ENCODE data around the gene SH3PXD2B.
"Not testable (repeated sequence)": the region's sequence is repeated elsewhere in the genome, so short reads cannot be mapped to it uniquely, and the experiment has no call there.

Gene SH3PXD2B

GRCh38 chr5:172347496-172348052 lies 106.8 kb downstream of the SH3PXD2B start:
- no peak for DNase-seq (ENCODE audit: extremely low read depth in 1 of 2, low read depth in 1 of 2)

GRCh38 chr5:172345881-172346280 lies 108.4 kb downstream of the SH3PXD2B start:
- DNase-seq (ENCODE audit: extremely low read depth in 1 of 2, low read depth in 1 of 2), result no peak

DNA sequence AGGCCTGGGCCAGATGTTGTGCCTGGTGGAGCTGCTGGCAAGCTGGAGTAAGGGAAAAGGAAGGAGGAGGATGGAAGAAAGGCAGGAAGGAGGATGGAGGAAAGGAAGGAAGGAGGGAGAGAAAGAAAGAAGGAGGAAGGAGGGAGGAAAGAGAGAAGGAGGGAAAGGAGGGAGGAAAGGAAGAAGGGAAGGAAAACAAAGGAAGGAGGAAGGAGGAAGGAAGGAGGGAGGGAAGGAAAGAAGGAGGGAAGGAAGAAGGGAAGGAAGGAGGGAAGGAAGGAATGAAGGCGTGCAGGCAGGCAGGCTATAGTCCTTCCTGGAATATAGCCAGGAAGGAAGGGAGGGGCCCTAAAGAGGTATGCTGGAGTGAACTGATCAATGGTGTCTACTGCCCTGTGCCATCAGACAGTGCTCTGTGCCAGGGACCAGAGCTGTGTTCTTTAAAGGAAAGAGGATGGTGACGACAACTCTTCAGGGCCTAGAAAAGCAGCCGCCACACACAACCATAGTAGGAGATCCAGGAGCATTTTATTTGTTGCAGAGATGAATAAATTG lies 109.4 kb downstream of the SH3PXD2B start:
- no peak for DNase-seq (ENCODE audit: extremely low read depth in 1 of 2, low read depth in 1 of 2)

- no peak for DNase-seq (ENCODE audit: extremely low read depth in 1 of 2, low read depth in 1 of 2)
These were observed 110.6 kb downstream of the SH3PXD2B start for GRCh38 chr5:172343741-172344140.

GRCh38 chr5:172342918-172343317 lies 111.4 kb downstream of the SH3PXD2B start:
- no peak for DNase-seq (ENCODE audit: extremely low read depth in 1 of 2, low read depth in 1 of 2)

GRCh38 chr5:172339264-172340180 lies 114.8 kb downstream of the SH3PXD2B start:
- no peak for DNase-seq (ENCODE audit: extremely low read depth in 1 of 2, low read depth in 1 of 2)

GRCh38 chr5:172336676-172337285 lies 117.5 kb downstream of the SH3PXD2B start:
- no peak for DNase-seq (ENCODE audit: extremely low read depth in 1 of 2, low read depth in 1 of 2)

GRCh38 chr5:172336264-172336663 lies 118.1 kb downstream of the SH3PXD2B start:
- no peak for DNase-seq (ENCODE audit: extremely low read depth in 1 of 2, low read depth in 1 of 2)

DNA sequence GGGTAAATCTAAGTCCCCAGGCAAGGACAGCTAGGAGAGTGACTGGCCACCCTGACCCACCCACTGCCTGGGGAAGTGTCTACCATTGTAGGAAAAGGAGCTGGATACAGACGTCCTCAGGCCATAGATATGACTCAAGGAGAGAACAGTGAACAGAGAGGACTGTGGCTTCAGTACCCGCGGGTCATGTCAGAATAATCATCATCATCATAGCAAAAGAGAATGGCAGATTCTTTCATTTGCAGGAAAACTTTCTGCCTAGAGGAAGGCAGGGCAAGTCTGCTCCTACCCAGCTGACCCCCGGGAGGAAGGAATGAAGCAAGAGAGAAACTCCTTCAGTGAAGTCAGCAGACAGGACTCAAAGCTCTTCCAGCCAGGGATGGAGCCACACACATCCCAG lies 118.6 kb downstream of the SH3PXD2B start:
- no peak for DNase-seq (ENCODE audit: extremely low read depth in 1 of 2, low read depth in 1 of 2)

DNA sequence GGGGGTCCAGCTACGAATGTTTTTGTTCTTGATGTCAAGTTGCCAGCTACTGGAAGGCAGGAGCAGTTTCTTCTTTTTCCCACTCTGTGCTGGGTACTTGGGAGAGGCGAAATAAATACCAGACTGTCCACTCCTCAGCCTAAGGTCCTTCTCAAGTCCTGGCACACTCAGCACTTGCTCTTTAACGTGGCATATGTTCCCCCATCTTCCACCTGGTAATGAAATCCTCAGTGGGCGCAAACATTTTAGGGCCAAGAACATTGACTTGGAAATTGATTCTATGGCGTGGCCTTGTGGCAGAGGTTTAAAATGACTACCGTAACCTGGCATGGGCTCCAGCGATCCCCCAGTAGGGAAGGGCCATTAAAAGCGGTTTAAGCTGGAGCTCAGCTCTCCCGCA lies 119.7 kb downstream of the SH3PXD2B start:
- no peak for DNase-seq (ENCODE audit: extremely low read depth in 1 of 2, low read depth in 1 of 2)

DNA sequence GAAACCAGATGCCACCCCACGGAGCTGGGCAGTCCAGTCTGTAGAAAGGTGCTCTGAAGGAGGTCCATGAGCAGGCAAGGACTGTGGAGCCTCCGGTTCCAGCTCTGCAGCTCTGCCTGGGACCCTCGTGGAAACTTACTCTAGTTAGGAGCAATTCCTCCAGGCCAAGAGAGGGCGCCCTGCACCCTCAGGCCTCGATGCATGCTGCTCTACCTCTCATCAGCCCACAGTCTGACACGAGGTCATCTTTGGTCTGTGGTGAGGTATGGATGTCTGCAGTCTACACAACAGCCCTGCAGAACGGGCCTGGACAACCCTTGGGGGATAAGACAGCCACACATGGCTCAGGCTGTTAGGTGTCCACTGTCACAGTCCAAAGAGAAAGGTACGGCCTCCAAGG lies 120.1 kb downstream of the SH3PXD2B start:
- no peak for DNase-seq (ENCODE audit: extremely low read depth in 1 of 2, low read depth in 1 of 2)

GRCh38 chr5:172326901-172327300 lies 127.4 kb downstream of the SH3PXD2B start:
- DNase-seq (ENCODE audit: extremely low read depth in 1 of 2, low read depth in 1 of 2), result not testable (repeated sequence)

DNA sequence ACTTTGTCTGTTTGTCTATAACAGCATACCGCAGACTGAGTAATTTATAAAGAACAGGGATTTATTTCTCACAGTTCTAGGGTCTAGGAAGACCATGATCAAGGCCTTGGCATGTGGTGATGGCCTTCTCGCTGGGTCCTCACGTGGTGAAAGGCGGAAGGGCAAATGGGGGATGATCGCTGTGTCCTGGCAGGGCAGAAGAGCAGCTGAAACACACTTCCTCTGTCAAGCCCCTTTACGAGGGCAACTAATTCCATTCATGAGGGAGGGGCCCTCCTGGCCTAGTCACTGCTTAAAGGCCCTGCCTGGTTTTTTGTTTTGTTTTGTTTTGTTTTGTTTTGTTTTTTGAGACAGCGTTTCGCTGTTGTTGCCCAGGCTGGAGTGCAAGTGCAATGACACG lies 128.9 kb downstream of the SH3PXD2B start:
- DNase-seq (ENCODE audit: extremely low read depth in 1 of 2, low read depth in 1 of 2), result no peak

GRCh38 chr5:172322028-172322965 lies 132.0 kb downstream of the SH3PXD2B start:
- no peak for DNase-seq (ENCODE audit: extremely low read depth in 1 of 2, low read depth in 1 of 2)

- no peak for DNase-seq (ENCODE audit: extremely low read depth in 1 of 2, low read depth in 1 of 2)
These were observed 132.7 kb downstream of the SH3PXD2B start for GRCh38 chr5:172321593-172321992.

GRCh38 chr5:172319708-172320441 lies 134.4 kb downstream of the SH3PXD2B start:
- no peak for DNase-seq (ENCODE audit: extremely low read depth in 1 of 2, low read depth in 1 of 2)

- no peak for DNase-seq (ENCODE audit: extremely low read depth in 1 of 2, low read depth in 1 of 2)
These were observed 138.5 kb downstream of the SH3PXD2B start for GRCh38 chr5:172315587-172316493.

GRCh38 chr5:172313915-172314314 lies 140.4 kb downstream of the SH3PXD2B start:
- DNase-seq (ENCODE audit: extremely low read depth in 1 of 2, low read depth in 1 of 2), result no peak

DNA sequence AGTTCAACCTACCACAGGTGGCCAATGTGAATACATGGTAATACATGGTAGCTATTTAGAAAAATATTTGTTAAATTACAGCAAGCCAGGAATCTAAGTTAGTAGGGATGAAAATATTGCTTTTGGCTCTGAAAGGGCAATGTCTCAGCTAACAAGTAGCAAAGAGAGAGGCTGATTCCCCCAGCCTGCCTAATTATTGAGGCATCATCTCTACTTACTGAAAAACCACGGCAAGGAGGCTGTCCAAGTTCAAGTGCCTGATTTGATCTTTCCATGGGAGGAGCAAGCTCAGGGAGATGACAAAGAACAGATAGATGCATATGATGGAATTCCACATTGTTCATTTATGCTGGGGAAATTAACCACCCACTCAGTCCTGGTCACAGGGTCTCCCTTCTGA lies 142.0 kb downstream of the SH3PXD2B start:
- DNase-seq (ENCODE audit: extremely low read depth in 1 of 2, low read depth in 1 of 2), result no peak

Measured in activated CD8-positive, alpha-beta memory T cell treated with anti-CD3 and anti-CD28 coated beads for 1 hour (primary cell).